ENCODE measurements around the gene TLR9. TPM values are rescaled to one million over a fixed set of nuclear protein-coding genes. Genes with fewer than 3 reads are reported as not detected.

The TLR9 gene
- total RNA-seq, 1 experiment from 2014 or later, result not detected

GRCh38 chr3:52211268-52211891 lies 14.1 kb downstream of the TLR9 start:
- DNase-seq, result no peak
- Histone ChIP-seq H2BK15ac (ENCODE audit: low read depth, low read length) (no peak overlapping the region), H3K23me2 (ENCODE audit: insufficient read length, low read depth, low read length, poor library complexity, severe bottlenecking) (no peaks in the 10 kb centered on the region), H3K4me1 (ENCODE audit: insufficient read depth, low read length) (no peaks in the 10 kb centered on the region), H2BK120ac (ENCODE audit: low read depth, low read length, poor library complexity, severe bottlenecking) (no peak overlapping the region), H2AK5ac (ENCODE audit: insufficient read length, low read length) (no peak overlapping the region), H3K27me3 (ENCODE audit: insufficient read depth, low read length) (no peaks in the 10 kb centered on the region), H3K56ac (ENCODE audit: insufficient read length, low read depth, low read length) (no peak overlapping the region), H2AFZ (ENCODE audit: low read length) (no peak overlapping the region), H2BK5ac (ENCODE audit: insufficient read length, low read length) (no peak overlapping the region), H4K91ac (ENCODE audit: insufficient read length, low read depth, low read length) (no peak overlapping the region), H3K9me3 (ENCODE audit: control insufficient read depth, low read depth, low read length) (no peaks in the 10 kb centered on the region), H3K9ac (ENCODE audit: extremely low read depth, insufficient read length, low read length) (no peak overlapping the region), H4K8ac (replicated peaks; ENCODE audit: insufficient read length, low read depth, low read length) (no peak overlapping the region), H3K4ac (ENCODE audit: low read depth, low read length) (no peak overlapping the region), H4K5ac (ENCODE audit: insufficient read length, low read depth, low read length) (no peak overlapping the region), H3K18ac (ENCODE audit: insufficient read length, low read depth, low read length) (no peak overlapping the region), H2BK12ac (ENCODE audit: insufficient read length, low read depth, low read length) (no peak overlapping the region), H3T11ph (ENCODE audit: low read length) (no peak overlapping the region), H4K20me1 (ENCODE audit: control insufficient read depth, insufficient read depth, insufficient read length) (no peaks in the 10 kb centered on the region), H3K23ac (ENCODE audit: insufficient read length, low read depth, low read length) (no peak overlapping the region), H3K79me1 (ENCODE audit: insufficient read depth, low read depth, low read length, poor library complexity, severe bottlenecking) (no peaks in the 10 kb centered on the region), H3K79me2 (ENCODE audit: insufficient read depth, low read length) (no peaks in the 10 kb centered on the region), H2BK20ac (ENCODE audit: low read depth, low read length, poor library complexity, severe bottlenecking) (no peak overlapping the region), H3K4me2 (ENCODE audit: insufficient read depth, insufficient read length, low read length) (no peak overlapping the region), H3K14ac (ENCODE audit: insufficient read depth, low read length) (no peak overlapping the region), H3K27ac (ENCODE audit: insufficient read length, low read depth, low read length) (no peak overlapping the region)
- H3K27ac Mint-ChIP-seq, result no peak overlapping the region
- no peaks in the 10 kb centered on the region for H3K27me3 Mint-ChIP-seq (ENCODE audit: low read depth)
- H3K36me3 Mint-ChIP-seq (ENCODE audit: insufficient read depth in 1 of 3, low read depth in 3 of 3), result peaks cover 44 to 93% (median 89%) of the 10 kb centered on the region in 3 experiments; a peak in 6 of 7 replicates
- no CpG with 5 or more reads among the region's 18 CpGs for WGBS (ENCODE audit: extremely low coverage, insufficient read length, low lambda C conversion rate)
- H3K4me1 Mint-ChIP-seq, result no peaks in the 10 kb centered on the region
- H3K9me3 Mint-ChIP-seq, result no peaks in the 10 kb centered on the region
- no peak overlapping the region for H3K4me3 Mint-ChIP-seq
- TF ChIP-seq CTCF (conservative IDR thresholded peaks at IDR 0.05), result no peak
